ENCODE measurements around the gene SLC4A3.

DNA sequence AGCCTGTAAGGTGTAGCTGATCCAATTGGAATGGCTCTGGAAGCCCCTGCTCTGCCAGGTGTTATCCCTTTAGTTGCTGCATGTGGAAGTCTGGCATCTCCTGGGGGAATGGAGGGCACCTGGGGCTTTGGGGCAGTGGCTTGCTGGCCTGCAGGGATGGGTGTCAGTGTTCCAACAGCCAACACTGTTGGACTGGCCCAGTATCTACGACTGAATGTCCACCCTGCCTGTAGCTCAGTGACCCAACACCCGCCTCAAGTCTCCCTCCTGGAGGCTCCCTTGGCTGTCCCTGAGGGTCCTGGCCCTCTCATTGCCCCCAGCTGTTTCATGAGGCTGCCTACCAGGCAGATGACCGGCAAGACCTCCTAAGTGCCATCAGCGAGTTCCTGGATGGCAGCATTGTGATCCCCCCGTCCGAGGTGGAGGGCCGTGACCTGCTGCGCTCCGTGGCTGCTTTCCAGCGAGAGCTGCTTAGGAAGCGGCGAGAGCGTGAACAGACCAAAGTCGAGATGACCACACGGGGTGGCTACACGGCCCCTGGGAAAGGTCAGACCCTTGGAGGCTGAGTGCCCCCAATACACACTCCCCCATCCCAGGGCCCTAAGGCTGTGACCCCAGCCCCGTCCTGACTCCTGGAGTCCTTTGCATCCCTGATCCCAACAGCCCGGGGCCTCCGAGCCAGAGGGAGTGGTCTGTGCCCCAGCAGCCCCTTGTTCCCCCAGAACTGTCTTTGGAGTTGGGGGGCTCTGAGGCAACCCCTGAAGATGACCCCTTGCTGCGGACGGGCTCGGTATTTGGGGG is 7.7 kb downstream of the SLC4A3 start:
- TF ChIP-seq, protein P1, sequence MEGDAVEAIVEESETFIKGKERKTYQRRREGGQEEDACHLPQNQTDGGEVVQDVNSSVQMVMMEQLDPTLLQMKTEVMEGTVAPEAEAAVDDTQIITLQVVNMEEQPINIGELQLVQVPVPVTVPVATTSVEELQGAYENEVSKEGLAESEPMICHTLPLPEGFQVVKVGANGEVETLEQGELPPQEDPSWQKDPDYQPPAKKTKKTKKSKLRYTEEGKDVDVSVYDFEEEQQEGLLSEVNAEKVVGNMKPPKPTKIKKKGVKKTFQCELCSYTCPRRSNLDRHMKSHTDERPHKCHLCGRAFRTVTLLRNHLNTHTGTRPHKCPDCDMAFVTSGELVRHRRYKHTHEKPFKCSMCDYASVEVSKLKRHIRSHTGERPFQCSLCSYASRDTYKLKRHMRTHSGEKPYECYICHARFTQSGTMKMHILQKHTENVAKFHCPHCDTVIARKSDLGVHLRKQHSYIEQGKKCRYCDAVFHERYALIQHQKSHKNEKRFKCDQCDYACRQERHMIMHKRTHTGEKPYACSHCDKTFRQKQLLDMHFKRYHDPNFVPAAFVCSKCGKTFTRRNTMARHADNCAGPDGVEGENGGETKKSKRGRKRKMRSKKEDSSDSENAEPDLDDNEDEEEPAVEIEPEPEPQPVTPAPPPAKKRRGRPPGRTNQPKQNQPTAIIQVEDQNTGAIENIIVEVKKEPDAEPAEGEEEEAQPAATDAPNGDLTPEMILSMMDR (IDR thresholded peaks at IDR 0.05) = no peak
- TF ChIP-seq POLR2AphosphoS5 (IDR thresholded peaks at IDR 0.05) = no peak
- no peak for TF ChIP-seq POLR2A (IDR thresholded peaks at IDR 0.05)
- no peak for TF ChIP-seq EP300 (IDR thresholded peaks at IDR 0.05)

All from gastroesophageal sphincter (tissue), 3 donors.